A549 (cell line): ENCODE results near the gene HDAC7. TPM values are rescaled to one million over a fixed set of nuclear protein-coding genes. Genes with fewer than 3 reads are reported as not detected.

ENCODE experiments used
- ATAC-seq, 2 experiments: fragments of 200-7000 bp in 1 of 2; fragments of >200 bp in 1 of 2; cut with Nextera tagmentation in 1 of 2; cut with Tn5 transposase in 1 of 2; 3 replicates each; pipeline versions ENCODE4 v1.8.0 to v1.9.1; 2018 to 2020; ENCODE audit warnings: mild to moderate bottlenecking in 1 of 2, moderate library complexity in 1 of 2
- CTCF ChIA-PET: fragments of 300-600 bp; sonication (Branson Sonifier 250); formaldehyde crosslinking; extraction: SDS; loops from one replicate; lab custom pipeline; 2021; ENCODE audit warnings: antibody characterized with exemption, inconsistent platforms; lab: Yijun Ruan, JAX
- POLR2A ChIA-PET: fragments of 350-600 bp; formaldehyde crosslinking; extraction: SDS; loops from one replicate; lab custom pipeline; 2021; ENCODE audit warnings: antibody characterized with exemption, inconsistent platforms; lab: Yijun Ruan, JAX
- DNase-seq, 2 experiments: peaks; one replicate each; pipeline versions ENCODE4 v3.0.0 to v3.0.0-alpha.2; 2011 to 2016; ENCODE audit warnings: low read depth in 1 of 2, low spot score in 1 of 2
- FAIRE-seq: peaks from 2 replicates; lab custom pipeline; 2011; peaks lifted over from hg19 to GRCh38; lab: Jason Lieb, UNC
- H3K27ac ChIP-seq, 2 experiments: fragments of >200 bp; sonication (Bioruptor Twin); formaldehyde crosslinking; 3 replicates each; pipeline ENCODE4 v1.5.1; 2016 to 2017
- H3K4me1 ChIP-seq: fragments of >200 bp; sonication (Bioruptor Twin); formaldehyde crosslinking; 3 replicates; pipeline ENCODE4 v1.6.1; 2016
- H3K4me2 ChIP-seq: fragments of >200 bp; sonication (Bioruptor Twin); formaldehyde crosslinking; 3 replicates; pipeline ENCODE4 v1.6.1; 2016
- H3K4me3 ChIP-seq: fragments of >200 bp; sonication (Bioruptor Twin); formaldehyde crosslinking; 3 replicates; pipeline ENCODE4 v1.5.1; 2016
- H3K9me3 ChIP-seq: fragments of >200 bp; sonication (Bioruptor Twin); formaldehyde crosslinking; 3 replicates; pipeline ENCODE4 v1.6.1; 2016
- BHLHE40 ChIP-seq: IDR thresholded peaks from 2 replicates; pipeline ENCODE4 v1.6.1; 2012; ENCODE audit warnings: low read depth, low read length, inconsistent platforms
- CBX2 ChIP-seq: fragments of 200-600 bp; sonication (generic); IDR thresholded peaks from 2 replicates; pipeline ENCODE4 v1.6.1; 2016; ENCODE audit warnings: low read depth, mild to moderate bottlenecking, borderline replicate concordance
- CBX8 ChIP-seq: fragments of 200-600 bp; sonication (generic); IDR thresholded peaks from 2 replicates; pipeline ENCODE4 v1.6.1; 2016
- CHD4 ChIP-seq: fragments of 200-600 bp; sonication (generic); IDR thresholded peaks from 2 replicates; pipeline ENCODE4 v1.6.1; 2016; ENCODE audit warnings: antibody characterized with exemption, mild to moderate bottlenecking, borderline replicate concordance
- EHF ChIP-seq: fragments of 250-450 bp; sonication (Bioruptor Pico); IDR thresholded peaks from 2 replicates; pipeline ENCODE4 v1.5.0; 2020; ENCODE audit warnings: mild to moderate bottlenecking
- EP300 ChIP-seq, 2 experiments: fragments of >200 bp; sonication (Bioruptor Twin); formaldehyde crosslinking; IDR thresholded peaks; 2 replicates in 1 of 2; 3 replicates in 1 of 2; pipeline ENCODE4 v1.6.1; 2016 to 2017
- ESRRA ChIP-seq: fragments of 150-350 bp; IDR thresholded peaks from 2 replicates; pipeline ENCODE4 v1.6.1; 2014; ENCODE audit warnings: mild to moderate bottlenecking, low read length, borderline replicate concordance
- HES2 ChIP-seq: fragments of >200 bp; sonication (Bioruptor Twin); formaldehyde crosslinking; IDR thresholded peaks from 2 replicates; pipeline ENCODE4 v1.6.1; 2016
- HEYL ChIP-seq: fragments of 250-450 bp; sonication (Bioruptor Pico); IDR thresholded peaks from 2 replicates; pipeline ENCODE4 v1.8.0; 2021; ENCODE audit warnings: mild to moderate bottlenecking, moderate library complexity
- HMGXB4 ChIP-seq: fragments of 250-450 bp; sonication (Bioruptor Pico); IDR thresholded peaks from 2 replicates; pipeline ENCODE4 v1.5.0; 2021; ENCODE audit warnings: mild to moderate bottlenecking, moderate library complexity, borderline replicate concordance
- JUN ChIP-seq, 2 experiments: fragments of >200 bp; sonication (Bioruptor Twin); formaldehyde crosslinking; IDR thresholded peaks; 2 replicates in 1 of 2; 3 replicates in 1 of 2; pipeline ENCODE4 v1.6.1; 2016 to 2017
- JUNB ChIP-seq: fragments of >200 bp; sonication (Bioruptor Twin); formaldehyde crosslinking; IDR thresholded peaks from 2 replicates; pipeline ENCODE4 v1.6.1; 2016
- KDM1A ChIP-seq: fragments of 200-600 bp; sonication (generic); IDR thresholded peaks from 2 replicates; pipeline ENCODE4 v1.6.1; 2016; ENCODE audit warnings: low read depth, mild to moderate bottlenecking
- KDM5A ChIP-seq: fragments of 200-600 bp; sonication (generic); IDR thresholded peaks from 2 replicates; pipeline ENCODE4 v1.6.1; 2016; ENCODE audit warnings: antibody characterized with exemption, mild to moderate bottlenecking
- MAFK ChIP-seq: fragments of 450-650 bp; IDR thresholded peaks from 2 replicates; pipeline ENCODE4 v1.6.1; 2014; ENCODE audit not compliant: partially characterized antibody
- MYC ChIP-seq: IDR thresholded peaks from 2 replicates; pipeline ENCODE4 v1.6.1; 2012; ENCODE audit warnings: mild to moderate bottlenecking, inconsistent platforms, low read length, improper control_type of control experiment, borderline replicate concordance
- PHF8 ChIP-seq: fragments of 200-600 bp; sonication (generic); IDR thresholded peaks from 2 replicates; pipeline ENCODE4 v1.6.1; 2016; ENCODE audit warnings: low read depth, mild to moderate bottlenecking, antibody characterized with exemption, moderate library complexity, borderline replicate concordance
- RAD21 ChIP-seq, 2 experiments: fragments of >200 bp in 1 of 2; sonication (Bioruptor Twin) in 1 of 2; formaldehyde crosslinking in 1 of 2; IDR thresholded peaks in 1 of 2; conservative IDR thresholded peaks in 1 of 2; 2 replicates in 1 of 2; 3 replicates in 1 of 2; pipeline ENCODE4 v1.6.1; 2012 to 2018; ENCODE audit warnings: inconsistent platforms in 1 of 2
- RCOR1 ChIP-seq: fragments of 150-350 bp; IDR thresholded peaks from 2 replicates; pipeline ENCODE4 v1.6.1; 2014; ENCODE audit warnings: antibody characterized with exemption, low read length, low read depth
- RNF2 ChIP-seq: fragments of 200-600 bp; sonication (generic); IDR thresholded peaks from 2 replicates; pipeline ENCODE4 v1.6.1; 2016; ENCODE audit warnings: low read depth, mild to moderate bottlenecking, antibody characterized with exemption, moderate library complexity, borderline replicate concordance
- SREBF2 ChIP-seq: fragments of 450-650 bp; IDR thresholded peaks from 2 replicates; pipeline ENCODE4 v1.6.1; 2014; ENCODE audit warnings: mild to moderate bottlenecking, moderate library complexity
- TFCP2L1 ChIP-seq: fragments of 250-450 bp; sonication (Bioruptor Pico); IDR thresholded peaks from 2 replicates; pipeline ENCODE4 v1.5.0; 2021; ENCODE audit warnings: mild to moderate bottlenecking
- USF2 ChIP-seq: fragments of 450-650 bp; IDR thresholded peaks from 2 replicates; pipeline ENCODE4 v1.6.1; 2014; ENCODE audit warnings: antibody characterized with exemption
- ZC3H11A ChIP-seq: fragments of 450-650 bp; IDR thresholded peaks from 2 replicates; pipeline ENCODE4 v1.6.1; 2014; ENCODE audit warnings: antibody characterized with exemption, mild to moderate bottlenecking
- ZFP36 ChIP-seq: fragments of 450-650 bp; IDR thresholded peaks from 2 replicates; pipeline ENCODE4 v1.6.1; 2014; ENCODE audit warnings: borderline replicate concordance; ENCODE audit not compliant: partially characterized antibody
- ZSCAN20 ChIP-seq: fragments of 250-450 bp; sonication (Bioruptor Pico); IDR thresholded peaks from 2 replicates; pipeline ENCODE4 v1.8.0; 2022; ENCODE audit warnings: mild to moderate bottlenecking, moderate library complexity
- WGBS: methylation state at CpG from one replicate; pipeline ENCODE4 v1.1.6; 2017; ENCODE audit errors: missing lambda C conversion rate; 5-methylcytosine and 5-hydroxymethylcytosine counted together
- polyA plus RNA-seq, 4 experiments: library from polyadenylated mRNA; depleted of rRNA in 3 of 4; stranded (reverse); fragments of >200 nt; fragmentation: RNase III in 1 of 4; extraction: RNeasy Plus Mini Kit Qiagen cat#74134 plus additional on column Dnase treatment in 1 of 4; gene quantifications; 2 replicates in 3 of 4; 3 replicates in 1 of 4; pipeline ENCODE4 v1.2.3, GENCODE V29; 2011 to 2017

HDAC7 gene
- polyA plus RNA-seq, 2 of the 4 experiments (the other 2 are of a cell fraction): 17.2 to 36.0 TPM

- Histone ChIP-seq H3K4me3 (no peak overlapping the region), H3K9me3 (no peaks in the 10 kb centered on the region), H3K4me2 (no peak overlapping the region), H3K4me1 (0 out of 3 replicates have a peak, but pooled peaks cover 3% of the 10 kb centered on the region), H3K27ac (no peak overlapping the region)
- ChIA-PET CTCF (interaction anchor here (0.7 to 31.0 kb wide), 8 partner anchors 9 to 128 kb away, joined by 4 to 1532 read pairs (median 114); partner anchors contain the start of genes HDAC7, RAPGEF3, RPAP3 and SLC48A1), POLR2A (no interaction called here)
- 90% methylated on average over 1 of the region's 1 CpG for WGBS
- ATAC-seq: no peak
- TF ChIP-seq CBX8 (no peak), USF2 (no peak), MAFK (no peak), RNF2 (no peak), JUNB (no peak), ESRRA (no peak), RCOR1 (no peak), EHF (no peak), SREBF2 (no peak), KDM5A (no peak)
- no peak for FAIRE-seq
- DNase-seq: no peak
These were observed 20.9 kb upstream of the HDAC7 start for GRCh38 chr12:47840571-47840970.

GRCh38 chr12:47839214-47839876, 19.6 kb upstream of the HDAC7 start:
- ATAC-seq (no peak; a peak in 1 of 6 replicates), FAIRE-seq (no peak)
- no peak overlapping the region for H3K4me2 ChIP-seq
- POLR2A ChIA-PET: interaction anchor here (1.4 to 2.3 kb wide), 3 partner anchors 20 to 133 kb away, joined by 4 to 20 read pairs (median 6); partner anchors contain the start of genes HDAC7 and RPAP3
- TF ChIP-seq KDM1A (no peak), CBX2 (no peak), RAD21 (conservative IDR thresholded peaks at IDR 0.05 in 1 of 2, IDR thresholded peaks at IDR 0.05 in 1 of 2) (no peak), BHLHE40 (no peak), ZSCAN20 (CRISPR knock-in tag) (no peak), HES2 (no peak), HEYL (CRISPR knock-in tag) (no peak), KDM5A (no peak), EP300 (IDR thresholded peaks at IDR 0.05) (no peak), HMGXB4 (CRISPR knock-in tag) (no peak), SREBF2 (no peak), CHD4 (no peak), ZFP36 (no peak), JUN (IDR thresholded peaks at IDR 0.05) (no peak), PHF8 (no peak), ZC3H11A (no peak), TFCP2L1 (no peak), MYC (no peak)
- TF ChIP-seq, all 56 proteins: peak for 0
- H3K4me1 ChIP-seq: 0 out of 3 replicates have a peak, but pooled peaks cover 3% of the 10 kb centered on the region
- H3K9me3 ChIP-seq: no peaks in the 10 kb centered on the region
- DNase-seq: no peak
- WGBS: 45% methylated on average over 8 of the region's 8 CpGs
- CTCF ChIA-PET: interaction anchor here (0.6 to 31.0 kb wide), 28 partner anchors 10 to 1103 kb away, joined by 3 to 1532 read pairs (median 10); partner anchors contain the start of genes ENDOU, HDAC7, RAPGEF3 and RPAP3
- no peak overlapping the region for H3K27ac ChIP-seq
- H3K4me3 ChIP-seq: no peak overlapping the region
